ENCODE measurements around the gene NGFR.
"Not testable (repeated sequence)": the region's sequence is repeated elsewhere in the genome, so short reads cannot be mapped to it uniquely, and the experiment has no call there.

NGFR gene

DNA sequence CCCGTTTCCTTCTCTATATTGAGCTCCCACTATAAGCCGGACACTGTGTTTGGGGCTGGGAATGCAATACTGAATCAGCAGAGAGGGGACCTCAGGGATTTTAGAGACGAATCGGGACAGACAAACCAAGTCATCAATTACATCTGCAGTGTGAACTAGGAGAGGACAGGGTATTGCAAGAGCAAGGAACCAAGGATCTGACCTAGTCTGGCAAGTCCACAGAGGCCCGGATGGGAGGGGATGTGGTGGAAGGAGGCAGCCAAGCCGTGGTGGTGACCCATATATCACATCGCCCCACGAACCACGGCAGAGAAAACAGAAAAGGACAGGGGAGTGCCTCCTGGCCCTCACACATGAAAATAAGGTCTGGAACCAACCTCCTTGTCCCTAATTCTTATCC lies 52.5 kb downstream of the NGFR start:
- no peak for DNase-seq

GRCh38 chr17:49548051-49548505 lies 53.0 kb downstream of the NGFR start:
- no peak for DNase-seq

- DNase-seq: no peak
These were observed 53.6 kb downstream of the NGFR start for GRCh38 chr17:49548506-49549310.

DNA sequence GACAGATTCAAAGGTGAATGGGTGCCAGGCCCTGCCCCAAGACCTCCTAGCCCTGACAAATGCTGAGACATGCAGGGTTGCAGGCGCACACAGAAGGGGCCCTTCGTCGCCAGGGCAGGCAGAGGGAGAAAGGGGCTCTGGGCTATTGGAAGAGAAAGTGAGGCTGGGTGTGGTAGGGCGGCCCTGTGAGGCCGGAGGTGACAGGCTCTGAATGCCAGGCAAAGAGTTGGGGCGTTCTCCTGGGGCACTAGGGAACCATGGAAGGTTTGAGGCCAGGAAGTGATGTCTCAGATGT lies 54.2 kb downstream of the NGFR start:
- DNase-seq: no peak

GRCh38 chr17:49549691-49550678 lies 54.9 kb downstream of the NGFR start:
- DNase-seq: no peak

GRCh38 chr17:49550764-49551163 lies 55.7 kb downstream of the NGFR start:
- not testable (repeated sequence) for DNase-seq

DNA sequence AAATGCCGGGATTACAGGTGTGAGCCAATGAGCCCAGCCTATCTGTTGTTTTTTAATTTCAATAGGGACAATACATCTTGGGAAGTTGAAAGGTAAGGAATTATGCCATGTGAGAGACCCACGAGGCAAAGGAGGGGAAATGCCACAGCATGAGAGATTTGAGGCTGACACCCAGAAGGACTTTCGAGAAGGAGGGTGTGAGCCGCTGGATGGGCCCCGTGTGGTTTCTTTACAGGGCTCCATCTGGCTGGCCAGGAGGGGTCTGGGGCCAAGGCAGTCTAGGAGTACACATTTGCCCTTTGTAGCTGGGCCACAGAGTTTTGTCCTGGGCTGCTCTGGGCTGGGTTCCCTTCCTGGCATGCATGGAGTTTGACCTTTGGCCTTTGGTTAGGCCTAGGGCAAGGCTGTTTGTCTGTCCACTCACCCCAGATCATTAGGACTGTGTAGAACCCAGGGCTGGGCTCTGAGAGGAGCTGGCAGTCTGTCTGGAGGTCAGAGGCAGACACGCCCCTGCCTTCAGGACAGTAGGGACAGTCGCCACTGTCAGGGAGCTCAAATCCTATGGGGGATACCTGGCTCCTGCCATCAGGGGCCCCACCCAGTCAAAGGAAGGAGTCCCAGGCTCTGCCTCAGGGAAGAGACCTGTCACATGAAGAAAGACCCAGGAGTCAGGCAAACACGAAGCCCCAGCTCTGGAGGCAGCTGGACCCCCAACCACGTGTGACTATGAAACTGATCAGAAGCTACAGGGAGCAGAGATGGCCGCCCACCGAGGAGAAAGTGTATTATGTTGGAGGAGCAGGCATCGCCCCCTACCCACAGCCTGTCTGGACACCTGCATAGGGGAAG lies 56.4 kb downstream of the NGFR start:
- no peak for DNase-seq

DNA sequence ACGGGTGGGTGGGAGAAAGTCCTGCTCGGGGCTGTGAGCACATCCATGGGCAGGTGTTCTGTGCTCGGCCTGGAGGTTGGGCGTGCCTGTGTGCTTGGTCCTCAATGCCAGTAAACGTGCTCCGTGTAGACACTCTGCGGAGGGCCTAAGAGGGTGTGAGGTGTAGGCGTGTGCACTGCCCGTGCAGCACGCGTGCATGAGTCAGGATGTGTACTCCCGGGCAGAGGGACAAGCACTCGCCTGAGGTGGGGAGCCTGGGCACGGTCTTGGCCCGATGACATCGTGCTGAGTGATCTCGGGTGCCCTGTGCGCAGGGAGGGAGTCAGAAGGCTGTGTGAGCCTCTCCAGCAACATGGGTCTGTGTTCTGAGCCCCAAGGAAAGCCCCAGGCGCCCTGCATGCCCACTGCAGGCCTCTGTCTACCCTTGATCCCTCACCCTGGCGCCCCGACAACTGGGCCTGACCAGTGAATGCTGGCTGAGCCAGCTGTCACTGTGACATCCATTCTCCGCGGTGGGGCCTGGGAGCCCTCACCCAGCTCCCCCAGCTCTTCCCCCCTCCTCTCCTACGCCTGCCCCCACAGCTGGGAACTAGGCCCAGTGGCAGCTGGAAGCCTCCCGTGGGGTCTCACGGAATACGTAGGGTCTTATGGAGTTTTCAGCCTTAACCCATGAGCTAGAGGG lies 57.1 kb downstream of the NGFR start:
- no peak for DNase-seq

DNA sequence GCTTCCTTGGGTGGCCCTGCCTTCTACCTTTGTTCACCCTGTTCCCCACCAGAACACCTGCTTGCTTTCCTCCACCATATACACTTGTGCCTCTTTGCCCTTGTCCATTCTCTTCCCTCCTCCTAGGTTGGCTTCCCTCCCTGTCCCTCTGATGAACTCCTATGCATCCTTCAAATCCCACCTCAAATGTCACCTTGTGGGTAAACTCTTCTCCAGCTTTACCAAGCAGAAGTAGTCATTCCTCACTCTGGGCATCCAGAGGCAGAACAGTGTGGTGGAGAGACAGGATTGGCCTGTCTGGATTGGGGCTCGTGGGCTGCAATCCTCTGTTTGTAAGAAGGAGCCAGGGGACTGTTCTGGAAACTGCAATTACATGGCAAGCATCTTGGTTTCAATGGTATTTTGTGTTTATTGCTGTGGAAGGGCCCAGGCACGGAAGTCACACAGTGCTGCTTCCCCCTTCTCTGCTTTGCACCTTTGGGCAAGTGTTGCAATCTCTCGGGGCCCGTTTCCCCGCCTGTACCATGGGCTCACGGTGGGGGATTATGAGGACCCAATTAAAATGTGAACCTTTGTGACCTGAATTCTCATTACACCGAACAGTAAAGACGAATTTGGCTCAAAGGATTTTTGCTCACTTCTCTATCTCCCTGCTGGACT lies 58.7 kb downstream of the NGFR start:
- no peak for DNase-seq

- DNase-seq: no peak
These were observed 59.8 kb downstream of the NGFR start for GRCh38 chr17:49554694-49555494.

DNA sequence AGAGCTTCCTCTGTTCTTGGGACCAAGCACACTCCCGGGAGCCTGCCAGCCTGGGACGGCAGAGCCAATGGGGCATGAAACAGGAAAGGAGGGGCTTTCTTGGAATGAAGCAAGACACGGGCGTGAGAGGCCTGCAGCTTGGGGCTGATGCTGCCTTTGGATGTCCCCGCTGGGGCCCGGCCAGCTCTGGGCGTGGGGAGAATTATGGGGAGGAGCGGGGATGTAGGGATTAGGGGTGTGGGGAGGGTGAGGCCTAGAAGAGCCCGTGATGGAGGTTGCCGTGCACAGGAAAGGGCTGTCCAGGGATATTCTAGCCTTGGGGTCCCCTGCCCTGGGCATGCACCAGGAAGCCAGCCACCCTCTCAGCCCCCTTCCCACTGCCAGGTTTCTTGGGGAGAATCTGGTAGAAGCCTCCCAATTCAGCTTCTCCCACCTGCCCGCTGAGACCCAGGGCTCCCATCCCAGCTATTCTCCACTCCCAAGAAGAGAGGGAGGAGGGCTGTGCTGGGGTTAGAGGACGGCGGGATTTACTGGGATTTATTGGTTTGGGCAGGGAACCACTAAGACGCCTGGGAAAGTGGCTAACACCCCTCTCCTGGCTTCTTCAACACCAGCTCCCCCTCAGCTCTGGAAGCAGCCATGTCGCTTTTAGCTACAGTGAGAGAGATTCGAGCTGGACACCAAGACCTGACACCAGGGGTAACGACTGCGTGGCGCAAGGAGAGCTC lies 60.6 kb downstream of the NGFR start:
- DNase-seq: no peak

DNA sequence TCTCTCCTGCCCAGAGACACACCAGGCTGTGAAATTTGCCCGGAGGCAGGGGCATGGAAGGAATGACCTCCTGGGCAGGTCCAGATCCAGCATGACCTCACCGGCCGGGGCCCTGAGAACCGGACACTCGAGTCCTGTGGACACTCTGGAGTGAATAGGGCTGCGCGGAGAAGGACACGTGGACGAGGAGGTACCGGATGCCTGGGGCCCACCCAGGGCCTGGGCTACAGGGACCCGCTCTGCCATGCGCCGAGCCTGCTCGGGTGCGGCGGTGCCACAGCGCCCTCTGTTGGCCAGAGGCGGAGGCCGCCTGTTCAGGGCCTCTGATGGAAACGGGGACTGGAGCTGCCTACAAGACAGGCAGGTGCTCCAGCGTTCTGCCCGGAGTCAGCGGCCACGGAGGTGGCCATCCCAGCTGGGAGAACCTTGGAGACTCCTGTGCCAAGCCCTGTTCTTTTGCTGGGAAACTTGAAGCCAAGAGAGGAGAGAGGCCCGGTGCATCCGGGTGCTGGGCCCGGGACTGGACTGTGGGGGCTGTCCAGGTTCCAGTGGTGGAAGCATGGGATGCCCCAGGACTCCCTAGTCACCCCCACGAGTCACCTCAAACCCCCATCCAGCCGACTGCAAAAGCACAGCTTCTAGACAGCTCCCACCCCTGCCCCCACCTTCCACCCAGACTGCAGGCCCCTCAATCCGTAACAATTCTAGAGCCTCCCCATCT lies 61.3 kb downstream of the NGFR start:
- peak; percentile 75 for DNase-seq

DNA sequence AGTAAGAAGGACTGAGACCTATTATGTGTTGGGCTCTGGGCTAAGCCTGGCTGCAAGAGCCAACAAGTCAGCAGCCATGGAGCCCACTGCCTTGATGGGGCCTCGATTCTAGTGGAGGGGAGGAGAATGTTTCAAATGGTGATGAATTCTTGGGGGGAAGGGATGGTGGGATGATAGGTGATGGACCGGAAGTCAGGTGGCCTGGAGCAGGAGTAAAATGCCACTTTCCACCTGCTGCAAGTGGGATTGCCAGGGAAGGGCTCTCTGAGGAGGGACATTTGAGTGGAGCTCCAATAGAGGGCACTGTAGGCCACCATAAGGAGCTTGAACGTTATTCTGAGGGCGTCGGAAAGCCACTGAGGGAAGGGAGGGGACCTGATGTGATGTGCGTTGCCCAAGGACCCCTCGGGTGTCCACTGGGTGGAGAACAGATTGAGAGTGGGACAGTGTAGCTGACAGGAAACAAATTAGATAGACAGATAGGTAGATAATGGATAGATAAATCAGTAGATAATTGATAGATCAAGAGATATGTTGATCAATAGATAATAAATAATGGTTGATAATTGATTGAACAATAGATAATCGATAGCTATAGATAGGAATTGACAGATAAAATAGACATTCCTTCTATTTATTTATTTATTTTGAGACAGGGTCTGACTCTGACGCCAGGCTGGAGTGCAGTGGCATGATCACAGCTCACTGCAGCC lies 62.4 kb downstream of the NGFR start:
- DNase-seq: peak; percentile 41

Data from GDM1 (cell line).